GM19452 (cell line): Measurements from ENCODE around the gene SMIM1.
A peak's percentile ranks its signal among the peaks of the same experiment; 100 is the strongest.
"Not testable (repeated sequence)": the region's sequence is repeated elsewhere in the genome, so short reads cannot be mapped to it uniquely, and the experiment has no call there.

Source experiments
- ATAC-seq: cut with Tn5 transposase; IDR thresholded peaks from one replicate; pipeline ENCODE4 v1.9.1; 2021; ENCODE audit not compliant: unreplicated experiment

SMIM1 gene

DNA sequence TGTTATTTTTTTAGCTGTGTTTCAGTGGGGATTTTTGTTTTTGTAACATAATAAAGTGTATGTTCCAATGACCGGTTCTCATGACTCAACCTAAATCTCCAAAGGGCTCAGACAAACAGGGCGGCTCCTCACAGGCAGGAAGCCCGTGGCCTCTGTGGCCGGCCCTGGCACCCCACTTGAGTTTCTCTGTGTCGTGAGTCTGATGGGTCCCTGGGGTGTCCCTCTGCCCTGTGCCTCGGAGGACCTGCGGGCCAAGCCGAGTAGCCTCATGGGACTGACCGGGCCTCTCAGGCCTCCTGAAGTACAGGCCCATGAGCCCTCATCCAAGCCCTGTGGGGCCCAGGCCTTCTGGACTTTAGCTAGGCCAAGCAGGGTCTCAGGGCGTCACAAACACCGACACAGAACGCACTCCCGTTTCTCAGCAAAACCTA lies 36.4 kb upstream of the SMIM1 start:
- no peak for ATAC-seq

DNA sequence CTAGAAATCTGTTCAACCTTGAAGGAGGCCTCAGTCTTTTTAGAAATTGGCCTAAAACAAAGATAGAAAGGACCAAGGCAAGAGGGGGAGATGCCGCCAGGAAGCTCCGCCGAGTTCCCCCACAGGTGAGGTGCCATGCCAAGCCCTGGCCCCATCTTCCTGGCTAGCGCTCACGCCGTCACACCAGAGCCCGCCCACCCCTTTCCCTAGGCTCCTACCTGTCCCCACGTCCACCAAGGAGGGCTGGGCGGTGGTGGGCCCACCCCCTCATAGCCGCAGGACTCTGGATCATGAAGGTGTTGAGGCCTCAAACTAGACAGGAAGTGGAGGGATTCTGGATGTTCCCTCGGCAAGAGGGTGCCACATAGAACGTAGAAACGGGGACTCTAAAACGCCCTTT lies 35.8 kb upstream of the SMIM1 start:
- no peak for ATAC-seq

DNA sequence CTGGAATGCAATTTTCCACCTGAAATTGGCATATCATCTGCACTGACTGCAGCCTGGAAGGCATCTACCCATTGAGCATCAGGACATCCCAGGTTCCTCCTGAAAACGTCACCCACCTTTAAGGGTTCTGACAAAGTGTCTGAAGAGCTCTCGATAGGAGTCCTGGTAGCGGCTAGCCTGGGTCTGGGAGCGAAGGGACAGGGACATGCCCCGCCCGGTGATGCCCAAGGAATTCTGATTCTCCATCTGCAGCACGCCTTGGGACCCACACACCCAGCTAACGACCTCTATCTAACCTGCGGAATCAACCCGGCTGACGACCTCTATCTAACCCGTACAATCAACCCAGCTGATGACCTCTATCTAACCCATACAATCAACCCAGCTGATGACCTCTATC lies 33.6 kb upstream of the SMIM1 start:
- ATAC-seq = no peak

DNA sequence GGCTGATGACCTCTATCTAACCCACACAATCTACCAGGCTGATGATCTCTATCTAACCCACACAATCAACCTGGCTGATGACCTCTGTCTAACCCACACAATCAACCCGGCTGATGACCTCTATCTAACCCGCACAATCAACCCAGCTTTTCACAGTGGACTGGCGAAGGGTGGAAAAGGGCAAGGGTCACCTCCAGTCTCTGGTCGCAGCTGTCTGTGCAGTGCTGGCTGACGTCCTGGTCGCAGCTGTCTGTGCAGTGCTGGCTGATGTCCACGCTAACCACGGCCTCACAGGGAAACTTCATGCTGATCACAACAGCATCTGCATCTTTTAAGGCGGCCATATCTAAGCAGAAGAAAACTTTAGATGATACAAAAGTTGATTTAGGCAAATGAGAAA lies 32.5 kb upstream of the SMIM1 start:
- ATAC-seq = no peak

DNA sequence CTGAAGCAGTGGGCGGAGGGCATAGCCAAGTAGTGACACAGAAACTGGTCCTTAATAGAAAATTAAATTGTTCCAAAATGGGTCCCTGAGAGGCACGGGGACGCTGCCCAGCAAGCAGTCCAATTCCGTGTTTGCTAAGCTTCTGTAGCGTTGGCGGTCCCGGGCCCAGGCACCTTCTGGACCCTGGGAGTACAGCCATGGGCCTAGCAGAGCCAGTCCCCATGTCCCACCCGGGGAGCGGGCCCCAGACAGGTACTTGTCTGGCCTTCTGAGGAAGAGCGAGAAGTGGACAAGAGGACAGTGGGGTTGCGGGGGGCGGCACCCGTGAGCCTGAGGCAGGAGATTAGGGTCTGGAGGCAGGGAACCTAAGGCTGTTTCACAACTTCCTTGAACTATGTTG lies 31.8 kb upstream of the SMIM1 start:
- no peak for ATAC-seq

DNA sequence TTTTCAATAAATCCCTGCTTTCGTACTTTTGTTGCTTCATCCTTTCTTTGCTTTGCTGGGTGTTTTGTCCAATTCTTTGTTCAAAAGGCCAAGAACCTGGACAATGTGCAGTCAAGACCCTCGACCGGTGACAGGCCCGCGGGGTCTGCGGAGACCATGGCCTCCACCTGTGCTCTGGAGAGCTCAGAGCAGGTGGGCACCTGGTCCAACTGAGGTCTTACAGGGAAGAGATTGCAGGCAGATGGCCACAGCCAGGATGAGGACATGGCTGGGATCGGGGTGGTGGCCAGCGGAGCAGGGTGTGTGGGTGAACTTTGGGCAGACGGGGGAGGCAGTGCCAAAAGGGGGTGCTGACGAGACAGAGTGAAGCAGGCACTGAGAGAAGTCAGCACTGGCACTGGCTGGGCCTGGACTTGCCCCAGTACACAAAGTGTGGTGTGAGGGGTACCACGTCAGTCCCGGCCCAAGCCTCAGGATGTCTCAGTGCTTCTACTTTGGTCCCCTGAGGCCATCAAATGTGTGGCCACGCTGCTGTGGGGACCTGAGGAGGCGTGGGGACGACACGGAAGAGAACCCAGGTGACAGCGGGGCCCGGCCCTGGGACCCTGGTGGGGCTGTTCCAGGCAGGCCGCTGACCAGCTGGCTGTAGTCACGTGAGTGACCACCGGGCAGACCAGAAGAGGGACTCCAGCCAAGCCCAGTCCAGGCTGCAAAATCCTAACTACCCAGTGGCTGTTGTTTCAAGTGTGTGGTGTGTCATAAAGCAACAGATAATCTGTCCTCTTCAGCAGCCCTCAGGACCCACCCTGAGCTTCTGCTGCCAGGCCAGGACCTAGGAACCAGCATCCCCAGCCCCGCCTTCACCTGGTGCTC lies 30.7 kb upstream of the SMIM1 start:
- ATAC-seq = no peak

DNA sequence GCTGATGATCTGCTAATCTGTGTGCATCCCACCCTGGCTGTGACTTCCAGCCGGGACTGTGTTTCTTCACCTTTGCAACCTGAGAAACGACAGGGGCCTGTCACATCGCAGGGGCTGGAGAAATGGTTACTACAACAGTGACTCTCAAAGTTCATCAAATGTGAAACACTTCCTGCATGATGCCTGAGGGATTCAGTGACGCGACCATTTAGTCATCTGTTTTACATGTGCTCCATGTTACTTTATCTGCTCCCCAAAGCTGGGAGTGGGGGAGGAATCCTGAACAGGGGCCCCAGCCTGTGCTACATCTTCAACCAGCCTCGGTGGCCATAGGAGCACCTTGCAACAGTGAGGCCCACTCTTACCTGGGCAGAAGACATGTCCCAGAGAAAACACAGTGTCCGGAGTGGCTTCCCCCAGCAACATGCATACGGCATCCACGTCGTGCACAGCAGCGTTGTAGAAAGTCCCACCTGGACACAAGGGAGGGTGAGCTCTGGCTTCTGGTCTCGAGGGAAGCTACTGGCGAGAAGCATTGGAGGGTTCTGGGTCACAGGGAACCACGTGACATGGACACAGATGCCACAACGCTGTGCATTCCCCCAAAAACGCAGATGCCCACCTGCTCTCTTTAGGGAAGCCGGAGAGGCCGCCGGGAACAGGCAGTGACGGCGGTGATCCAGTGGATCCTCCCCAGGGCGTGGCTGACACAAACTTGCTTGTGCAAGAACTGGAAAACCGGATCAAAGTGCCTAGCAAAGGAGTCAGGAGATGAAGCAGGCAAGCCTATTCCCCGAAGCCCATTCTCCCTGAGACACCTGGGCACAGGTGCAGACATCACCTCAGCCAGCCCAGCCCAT lies 29.9 kb upstream of the SMIM1 start:
- no peak for ATAC-seq

DNA sequence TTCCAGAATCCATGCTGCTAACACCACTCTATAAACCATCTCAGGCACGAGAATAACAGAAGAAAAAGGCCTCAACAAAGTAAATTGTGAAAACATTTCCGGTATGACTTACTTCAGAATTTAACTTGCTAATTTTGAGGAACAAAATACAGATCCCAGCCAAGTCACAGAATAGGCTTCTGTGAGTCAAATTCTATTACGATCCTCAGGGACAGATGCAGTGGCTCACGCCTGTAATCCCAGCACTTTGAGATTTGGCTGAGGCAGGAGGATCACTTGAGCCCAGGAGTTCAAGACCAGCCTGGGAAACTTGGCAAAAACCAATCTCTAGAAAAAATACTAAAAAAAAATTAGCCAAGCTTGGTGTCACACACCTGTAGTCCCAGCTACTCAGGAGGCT lies 29.1 kb upstream of the SMIM1 start:
- ATAC-seq = no peak

DNA sequence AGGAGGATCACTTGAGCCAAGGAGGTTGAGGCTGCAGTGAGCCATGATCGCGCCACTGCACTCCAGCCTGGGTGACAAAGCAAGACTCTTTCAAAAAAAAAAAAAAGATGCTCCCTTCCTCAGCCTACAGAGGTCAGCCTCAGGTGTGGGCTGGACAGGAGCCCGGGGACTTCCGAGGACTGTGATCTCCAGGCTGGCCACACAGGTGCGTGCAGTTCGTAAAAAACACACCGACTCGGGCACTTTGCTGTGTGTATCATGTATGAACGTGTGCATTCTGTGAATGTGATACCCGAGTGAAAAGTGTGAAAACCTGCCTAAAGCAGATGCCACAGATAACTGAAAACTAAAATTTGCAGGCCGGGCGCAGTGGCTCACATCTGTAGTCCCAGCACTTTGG lies 28.7 kb upstream of the SMIM1 start:
- no peak for ATAC-seq

DNA sequence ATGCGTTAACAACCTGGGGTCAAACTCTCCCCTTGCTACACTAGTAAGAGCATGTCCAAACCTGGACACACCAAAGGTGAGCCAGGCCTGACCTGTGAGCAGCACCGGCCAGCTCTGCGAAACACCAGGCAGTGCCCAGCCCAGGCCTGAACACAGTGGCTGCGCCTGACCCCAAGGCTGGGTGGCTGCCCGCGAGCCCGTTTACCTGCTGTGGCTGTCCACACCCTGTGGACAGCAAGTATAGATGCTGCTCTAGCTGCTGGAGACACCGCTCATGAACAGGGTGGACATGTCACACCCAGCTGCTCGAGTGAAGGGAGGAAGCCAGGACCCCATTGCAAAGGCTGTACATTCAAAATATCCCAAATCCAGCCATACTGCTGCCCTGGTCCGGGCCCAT lies 27.9 kb upstream of the SMIM1 start:
- no peak for ATAC-seq

DNA sequence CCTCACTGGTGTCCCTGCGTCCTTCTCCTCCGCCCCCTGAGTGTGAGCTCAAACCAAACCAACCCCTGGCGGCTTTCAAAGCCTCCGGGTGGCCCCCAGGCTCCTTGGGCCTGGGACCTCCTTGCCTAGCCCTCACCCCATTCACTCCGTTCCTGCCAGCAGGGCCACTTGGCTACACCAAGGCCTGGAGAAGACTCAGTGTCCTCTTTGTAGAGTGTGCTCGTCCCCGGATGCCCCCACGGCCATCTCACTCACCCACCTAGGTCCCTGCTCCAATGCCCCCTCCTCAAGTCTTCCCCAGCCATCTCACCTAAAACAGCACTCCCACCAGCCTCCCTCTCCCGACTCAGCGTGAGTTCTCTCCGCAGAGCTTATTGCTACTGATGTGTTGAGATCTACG lies 27.5 kb upstream of the SMIM1 start:
- no peak for ATAC-seq

DNA sequence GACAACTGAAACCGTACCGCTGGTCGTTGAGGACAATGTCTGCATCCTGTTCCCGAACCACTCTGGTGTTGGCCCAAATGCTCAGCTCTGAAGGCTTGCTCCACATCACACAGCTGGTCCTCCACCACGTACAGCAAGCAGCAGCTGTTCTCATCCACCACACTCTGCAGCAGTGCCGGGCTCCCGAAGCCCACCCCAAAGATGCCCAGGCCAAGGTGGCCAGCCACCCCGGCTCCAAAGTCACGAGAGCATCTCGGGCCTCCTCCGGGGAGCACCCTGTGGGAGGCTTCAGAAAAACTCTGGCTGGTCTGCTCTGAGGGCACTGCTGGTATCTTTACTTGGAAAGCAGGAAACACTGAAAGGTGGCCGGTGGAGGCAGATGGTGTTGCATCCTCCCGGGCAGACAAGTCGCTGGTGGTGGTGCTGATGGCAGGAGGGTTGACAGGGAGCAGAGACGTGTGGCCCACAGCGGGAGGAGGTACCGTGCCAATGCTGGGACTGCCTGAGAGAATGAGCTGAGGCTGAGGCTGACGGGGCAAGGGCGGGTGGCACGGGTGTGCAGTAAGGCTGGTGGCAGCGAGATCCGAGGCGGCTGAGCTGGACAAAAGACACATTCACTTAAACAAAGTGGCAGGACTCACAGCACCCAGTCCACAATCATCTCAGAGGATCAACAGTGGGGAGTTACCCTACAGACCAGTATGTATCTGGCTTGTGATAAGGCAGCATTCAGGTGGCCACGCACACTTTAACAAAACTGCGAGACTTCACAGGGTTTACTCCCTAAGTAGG lies 26.8 kb upstream of the SMIM1 start:
- no peak for ATAC-seq

DNA sequence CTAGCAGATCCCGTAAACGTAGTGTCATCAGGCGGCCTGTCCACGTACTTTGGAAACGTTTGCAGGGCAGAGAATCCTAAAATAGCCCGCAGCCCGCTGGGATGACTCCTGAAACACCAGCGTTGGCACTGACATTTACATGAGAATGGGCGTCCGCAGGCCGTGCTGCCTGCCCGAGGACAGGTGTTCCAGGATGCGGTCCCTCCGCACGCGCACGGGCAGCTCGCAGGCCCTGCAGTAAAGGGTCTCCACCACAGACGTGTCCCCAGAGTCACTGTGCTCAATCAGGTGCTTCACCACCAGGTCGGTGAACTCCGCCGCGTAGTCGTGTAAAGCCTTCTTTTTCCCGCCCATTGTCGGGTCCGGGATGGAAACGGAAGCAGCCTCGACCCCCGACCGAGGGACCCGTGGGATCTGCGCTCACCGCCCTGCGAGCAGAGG lies 26.1 kb upstream of the SMIM1 start:
- ATAC-seq = no peak

DNA sequence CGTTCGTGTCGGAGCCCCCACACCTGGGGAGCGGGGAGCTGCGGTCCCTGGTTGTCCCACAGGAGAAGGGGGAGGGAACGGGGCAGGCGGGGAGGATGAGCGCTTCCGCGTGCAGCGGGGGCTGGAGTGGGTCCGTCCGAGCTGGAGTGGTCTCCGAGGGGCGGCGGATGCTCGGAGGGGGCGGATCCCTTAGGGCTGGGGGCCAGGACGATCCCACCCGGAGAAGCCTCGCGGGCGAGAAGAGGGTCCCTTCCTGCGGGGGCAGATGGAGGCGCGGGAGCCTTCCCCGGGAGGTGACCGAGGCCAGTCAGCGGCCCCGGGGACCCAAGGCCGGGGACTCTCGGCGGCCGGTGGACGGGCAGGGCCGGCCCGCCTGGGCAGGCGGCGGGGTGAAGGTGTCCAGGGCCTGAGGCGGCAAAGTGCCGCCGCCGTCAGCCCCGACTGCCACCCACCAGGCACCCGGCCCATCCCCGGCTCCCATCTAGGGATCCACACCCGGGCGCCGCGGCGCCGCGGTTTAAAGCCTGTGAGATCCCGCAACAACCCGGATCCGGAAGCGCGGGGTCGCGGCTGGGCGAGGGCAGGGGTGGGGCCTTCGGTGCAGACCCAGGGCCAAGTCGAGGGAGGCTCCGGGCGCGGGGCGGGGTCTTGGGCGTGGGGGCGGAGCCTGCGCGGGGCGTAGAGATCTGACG lies 25.6 kb upstream of the SMIM1 start:
- ATAC-seq = peak; percentile 83

DNA sequence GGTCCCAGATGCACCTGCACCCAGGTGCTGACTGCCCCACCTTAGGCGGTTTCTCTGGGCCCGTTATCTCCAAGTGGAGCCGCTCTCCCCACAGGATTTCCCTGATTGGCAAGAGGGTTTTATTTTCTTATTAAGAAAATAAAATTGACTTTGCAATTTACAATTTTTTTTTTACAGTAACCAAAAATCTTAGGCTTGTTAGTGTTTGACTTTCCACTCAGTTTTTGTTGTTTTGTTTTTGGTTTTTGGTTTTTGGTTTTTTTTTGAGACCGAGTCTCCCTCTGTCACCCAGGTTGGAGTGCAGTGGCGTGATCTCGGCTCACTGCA lies 25.1 kb upstream of the SMIM1 start:
- no peak for ATAC-seq

DNA sequence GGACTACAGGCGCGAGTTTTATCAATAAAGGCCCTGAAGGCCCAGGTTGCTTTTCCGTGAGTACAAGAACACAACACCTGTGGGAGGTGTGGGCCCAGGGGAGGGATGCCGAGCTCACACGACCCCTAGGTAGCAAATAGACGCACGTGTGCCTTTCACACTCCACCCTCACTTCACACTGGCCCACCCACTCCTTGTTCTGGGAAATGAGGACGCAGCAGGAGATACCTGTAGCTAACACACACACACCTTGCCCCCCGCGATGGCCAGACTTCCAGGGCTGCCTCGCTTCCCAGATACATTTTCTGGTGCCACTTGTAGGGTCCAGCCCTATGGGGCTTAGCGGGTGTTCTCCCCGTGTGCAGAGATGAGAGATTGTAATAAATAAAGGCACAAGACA lies 24.6 kb upstream of the SMIM1 start:
- no peak for ATAC-seq

DNA sequence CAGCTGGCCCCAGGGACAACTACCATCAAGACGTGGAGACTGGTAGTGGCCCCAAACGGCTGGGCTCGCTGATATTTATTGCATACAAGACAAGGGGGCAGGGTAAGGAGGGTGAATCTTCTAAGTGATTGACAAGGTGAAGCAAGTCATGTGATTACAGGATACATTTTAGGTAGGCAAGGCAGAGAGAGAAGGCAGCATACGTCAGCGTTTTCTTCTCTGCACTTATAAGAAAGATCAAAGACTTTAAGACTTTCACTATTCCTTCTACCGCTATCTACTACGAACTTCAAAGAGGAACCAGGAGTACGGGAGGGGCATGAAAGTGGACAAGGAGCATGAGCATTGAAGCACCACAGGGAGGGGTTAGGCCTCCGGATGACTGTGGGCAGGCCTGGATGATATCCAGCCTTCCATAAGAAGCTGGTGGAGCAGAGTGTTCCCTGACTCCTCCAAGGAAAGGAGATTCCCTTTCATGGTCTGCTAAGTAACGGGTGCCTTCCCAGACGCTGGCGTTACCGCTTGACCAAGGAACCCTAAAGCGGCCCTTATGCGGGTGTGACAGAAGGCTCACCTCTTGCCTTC lies 24.1 kb upstream of the SMIM1 start:
- not testable (repeated sequence) for ATAC-seq

DNA sequence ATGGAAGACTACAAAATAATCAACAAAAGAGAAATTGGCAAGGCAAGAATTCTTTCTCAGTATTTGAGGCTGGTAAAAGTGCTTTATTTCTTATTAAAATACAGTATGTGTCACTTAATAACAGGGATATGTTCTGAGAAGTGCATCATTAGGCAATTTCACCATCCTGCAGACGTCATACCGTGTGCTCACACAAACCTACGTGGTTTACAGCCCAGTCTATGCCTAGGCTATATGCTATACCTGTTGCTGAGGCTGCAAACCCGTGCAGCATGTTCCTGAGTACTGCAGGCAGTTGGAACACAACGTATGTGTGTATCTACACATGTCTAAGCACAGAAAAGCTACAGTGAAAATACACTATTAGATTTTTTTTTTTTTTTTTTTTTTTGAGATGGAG lies 23.0 kb upstream of the SMIM1 start:
- no peak for ATAC-seq

DNA sequence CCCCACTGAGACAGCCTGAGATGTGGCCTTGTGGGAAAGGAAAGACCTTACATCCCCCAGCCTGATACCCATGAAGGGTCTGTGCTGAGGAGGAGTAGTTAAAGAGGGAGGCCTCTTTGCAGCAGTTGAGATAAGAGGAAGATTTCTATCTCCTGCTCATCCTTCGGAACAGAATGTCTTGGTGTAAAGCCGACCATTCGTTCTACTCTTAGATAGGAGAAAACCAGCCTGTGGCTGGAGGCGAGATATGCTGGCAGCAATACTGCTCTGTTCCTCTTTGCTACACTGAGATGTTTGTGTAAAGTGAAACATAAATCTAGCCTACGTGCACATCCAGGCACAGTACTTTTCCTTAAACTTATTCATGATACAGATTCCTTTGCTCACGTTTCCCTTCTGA lies 21.8 kb upstream of the SMIM1 start:
- ATAC-seq = no peak

DNA sequence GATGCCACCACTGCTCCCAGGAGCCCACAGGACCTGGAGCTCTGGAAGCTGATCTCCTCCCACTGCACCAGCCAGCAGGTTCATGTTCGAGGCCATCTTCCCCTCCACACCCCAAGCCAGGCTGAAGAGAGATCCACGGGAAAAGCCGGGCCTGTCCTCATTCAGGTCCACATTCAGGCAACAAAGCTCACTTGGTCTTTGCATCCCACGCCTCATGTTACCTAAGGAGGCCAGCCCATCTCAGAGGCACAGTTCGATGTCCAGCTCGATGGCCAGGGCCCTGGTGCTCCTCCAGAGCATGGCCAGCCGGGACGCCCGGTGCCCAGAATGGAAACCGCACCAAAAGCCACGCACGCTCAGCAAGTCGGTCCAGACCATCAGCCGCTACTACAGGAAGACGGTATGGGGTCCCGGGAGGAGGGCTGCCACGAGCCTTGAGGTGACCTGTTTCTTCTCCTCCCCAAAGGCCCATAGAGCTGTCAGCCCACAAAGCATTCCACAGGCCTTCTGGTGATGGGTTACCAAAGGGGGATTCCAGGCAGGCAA lies 20.1 kb upstream of the SMIM1 start, which contains the start of gene CCDC27:
Gene CCDC27 (plus strand): TSS at position 51 of the 546 bp plus-strand sequence. CDS start 32 bp downstream, at position 83.
- no peak for ATAC-seq
